Stimulated activated CD4-positive, alpha-beta T cell treated with anti-CD3 and anti-CD28 coated beads, Interleukin-12 subunit alpha, Interleukin-12 subunit beta, amount 100 ng/mL, for 4 hours (primary cell): ENCODE data around the gene DCAKD.
"Not testable (repeated sequence)": the region's sequence is repeated elsewhere in the genome, so short reads cannot be mapped to it uniquely, and the experiment has no call there.

ENCODE experiments used
- DNase-seq: peaks from one replicate; pipeline ENCODE4 v3.0.0-alpha.2; 2020

Gene DCAKD

GRCh38 chr17:45061606-45062205 lies 10.3 kb upstream of the DCAKD start:
- no peak for DNase-seq

- peak; percentile 90 for DNase-seq
Measured at GRCh38 chr17:45060797-45061605, 9.6 kb upstream of the DCAKD start, which contains the start of gene NMT1. Gene NMT1, plus strand, starts transcription at chr17:45061317. Its CDS starts 13 bp downstream, at chr17:45061330.

- DNase-seq: no peak
Measured at GRCh38 chr17:45060382-45060796, 9.0 kb upstream of the DCAKD start.

GRCh38 chr17:45052052-45052772 lies 780 bp upstream of the DCAKD start:
- peak; percentile 9 for DNase-seq

- DNase-seq: not testable (repeated sequence)
Measured at GRCh38 chr17:45051720-45052051, 254 bp upstream of the DCAKD start.

GRCh38 chr17:45050481-45051059 lies 862 bp downstream of the DCAKD start:
- DNase-seq: peak; percentile 28

- no peak for DNase-seq
Measured at GRCh38 chr17:45048795-45049563, 2.5 kb downstream of the DCAKD start.

GRCh38 chr17:45046537-45047125 lies 4.8 kb downstream of the DCAKD start:
- DNase-seq: no peak

- no peak for DNase-seq
Measured at GRCh38 chr17:45043813-45044540, 7.5 kb downstream of the DCAKD start.

GRCh38 chr17:45042346-45043120 lies 8.9 kb downstream of the DCAKD start:
- DNase-seq: no peak

- no peak for DNase-seq
Measured at GRCh38 chr17:45040459-45040858, 11.0 kb downstream of the DCAKD start.

GRCh38 chr17:45038728-45039634 lies 12.5 kb downstream of the DCAKD start:
- DNase-seq: no peak

GRCh38 chr17:45036691-45037090 lies 14.7 kb downstream of the DCAKD start:
- DNase-seq: no peak

- DNase-seq: no peak
Measured at GRCh38 chr17:45035848-45036247, 15.6 kb downstream of the DCAKD start.

GRCh38 chr17:45034599-45034998 lies 16.8 kb downstream of the DCAKD start:
- DNase-seq: no peak

GRCh38 chr17:45032174-45032541 lies 19.3 kb downstream of the DCAKD start:
- DNase-seq: no peak

- no peak for DNase-seq
Measured at GRCh38 chr17:45031231-45032173, 19.9 kb downstream of the DCAKD start.

- no peak for DNase-seq
Measured at GRCh38 chr17:45030733-45031132, 20.7 kb downstream of the DCAKD start.
